Mucosa of rectum (tissue), 2 donors: Measurements from ENCODE around the gene NPL.

ENCODE experiments used
- H3K27ac ChIP-seq, 2 donors: one replicate each; pipeline ENCODE4 v1.7.0; 2013; ENCODE audit warnings: inconsistent platforms in 2 of 2, low read depth in 2 of 2, low read length in 2 of 2
- H3K27me3 ChIP-seq, 2 donors: one replicate each; pipeline ENCODE4 v1.7.0; 2013; ENCODE audit warnings: low read length in 2 of 2; ENCODE audit not compliant: control insufficient read depth in 2 of 2, insufficient read depth in 2 of 2
- H3K36me3 ChIP-seq, 2 donors: one replicate each; pipeline ENCODE4 v1.7.0; 2013; ENCODE audit warnings: low read length in 2 of 2; ENCODE audit not compliant: control insufficient read depth in 2 of 2, insufficient read depth in 2 of 2
- H3K4me1 ChIP-seq, 2 donors: one replicate each; pipeline ENCODE4 v1.7.0; 2013; ENCODE audit warnings: low read length in 2 of 2, mild to moderate bottlenecking in 1 of 2; ENCODE audit not compliant: control insufficient read depth in 2 of 2, insufficient read depth in 2 of 2
- H3K4me3 ChIP-seq, 2 donors: one replicate each; pipeline ENCODE4 v1.7.0; 2013; ENCODE audit warnings: low read length in 2 of 2
- H3K9ac ChIP-seq, 2 donors: one replicate each; pipeline ENCODE4 v1.7.0; 2013; ENCODE audit warnings: low read length in 2 of 2, low read depth in 1 of 2, mild to moderate bottlenecking in 1 of 2
- H3K9me3 ChIP-seq, 2 donors: one replicate each; pipeline ENCODE4 v1.7.0; 2013; ENCODE audit warnings: low read length in 2 of 2; ENCODE audit not compliant: control insufficient read depth in 2 of 2
- donor health status: healthy.
- donor health status: Normal muscosa, but diverticular disease.

Gene NPL

GRCh38 chr1:182789138-182790076 is at the start of gene NPL:
Gene NPL, plus strand, starts transcription at chr1:182789773. Its CDS starts 4,599 bp downstream, at chr1:182794372.
- Histone ChIP-seq H3K27ac (peak within 1 kb of the TSS; percentile 47 to 70), H3K9me3 (no peaks in the 10 kb centered on the region), H3K27me3 (no peaks in the 10 kb centered on the region), H3K9ac (peak within 1 kb of the TSS; percentile 68 to 73), H3K4me1 (peaks cover 6% of the 10 kb centered on the region in 2 donors), H3K4me3 (peak within 1 kb of the TSS; percentile 79 to 81), H3K36me3 (no peaks in the 10 kb centered on the region)

GRCh38 chr1:182740120-182740519 is 49.5 kb upstream of the NPL start:
- Histone ChIP-seq H3K27ac (no peak overlapping the region), H3K4me1 (no peaks in the 10 kb centered on the region), H3K4me3 (no peak overlapping the region), H3K9me3 (no peaks in the 10 kb centered on the region), H3K27me3 (no peaks in the 10 kb centered on the region), H3K9ac (no peak overlapping the region), H3K36me3 (no peaks in the 10 kb centered on the region)

- no peaks in the 10 kb centered on the region for H3K27me3 ChIP-seq
- no peak overlapping the region for H3K4me3 ChIP-seq
- no peaks in the 10 kb centered on the region for H3K36me3 ChIP-seq
- H3K27ac ChIP-seq: no peak overlapping the region
- no peaks in the 10 kb centered on the region for H3K9me3 ChIP-seq
- H3K4me1 ChIP-seq: no peaks in the 10 kb centered on the region
- no peak overlapping the region for H3K9ac ChIP-seq
Observed at GRCh38 chr1:182742780-182743179, 46.8 kb upstream of the NPL start.

- H3K36me3 ChIP-seq: no peaks in the 10 kb centered on the region
- H3K4me3 ChIP-seq: no peak overlapping the region
- no peaks in the 10 kb centered on the region for H3K4me1 ChIP-seq
- H3K27me3 ChIP-seq: no peaks in the 10 kb centered on the region
- H3K27ac ChIP-seq: no peak overlapping the region
- H3K9ac ChIP-seq: no peak overlapping the region
- no peaks in the 10 kb centered on the region for H3K9me3 ChIP-seq
Observed at GRCh38 chr1:182752077-182752988, 37.2 kb upstream of the NPL start.

GRCh38 chr1:182754087-182754486 is 35.5 kb upstream of the NPL start:
- Histone ChIP-seq H3K27me3 (no peaks in the 10 kb centered on the region), H3K36me3 (no peaks in the 10 kb centered on the region), H3K27ac (no peak overlapping the region), H3K9me3 (no peaks in the 10 kb centered on the region), H3K4me1 (no peaks in the 10 kb centered on the region), H3K4me3 (no peak overlapping the region), H3K9ac (no peak overlapping the region)

- Histone ChIP-seq H3K4me3 (no peak overlapping the region), H3K9me3 (no peaks in the 10 kb centered on the region), H3K27ac (no peak overlapping the region), H3K4me1 (no peaks in the 10 kb centered on the region), H3K27me3 (no peaks in the 10 kb centered on the region), H3K9ac (no peak overlapping the region), H3K36me3 (no peaks in the 10 kb centered on the region)
Observed at GRCh38 chr1:182754543-182755314, 34.8 kb upstream of the NPL start.

GRCh38 chr1:182755632-182756031 is 33.9 kb upstream of the NPL start:
- no peaks in the 10 kb centered on the region for H3K9me3 ChIP-seq
- no peaks in the 10 kb centered on the region for H3K27me3 ChIP-seq
- no peaks in the 10 kb centered on the region for H3K4me1 ChIP-seq
- no peak overlapping the region for H3K4me3 ChIP-seq
- H3K9ac ChIP-seq: no peak overlapping the region
- no peak overlapping the region for H3K27ac ChIP-seq
- H3K36me3 ChIP-seq: no peaks in the 10 kb centered on the region

- Histone ChIP-seq H3K4me3 (no peak overlapping the region), H3K9ac (no peak overlapping the region), H3K27ac (no peak overlapping the region), H3K27me3 (no peaks in the 10 kb centered on the region), H3K9me3 (no peaks in the 10 kb centered on the region), H3K4me1 (no peaks in the 10 kb centered on the region), H3K36me3 (no peaks in the 10 kb centered on the region)
Observed at GRCh38 chr1:182756423-182756822, 33.1 kb upstream of the NPL start.

- no peaks in the 10 kb centered on the region for H3K4me1 ChIP-seq
- no peak overlapping the region for H3K4me3 ChIP-seq
- no peaks in the 10 kb centered on the region for H3K27me3 ChIP-seq
- no peaks in the 10 kb centered on the region for H3K9me3 ChIP-seq
- no peaks in the 10 kb centered on the region for H3K36me3 ChIP-seq
- no peak overlapping the region for H3K27ac ChIP-seq
- H3K9ac ChIP-seq: no peak overlapping the region
Observed at GRCh38 chr1:182761396-182762395, 27.9 kb upstream of the NPL start.
